ENCODE data around the gene C22orf15. TPM values are rescaled to one million over a fixed set of nuclear protein-coding genes. Genes with fewer than 3 reads are reported as not detected.
A peak's percentile ranks its signal among the peaks of the same experiment; 100 is the strongest.
"Not testable (repeated sequence)": the region's sequence is repeated elsewhere in the genome, so short reads cannot be mapped to it uniquely, and the experiment has no call there.

C22orf15 gene
- total RNA-seq, 2 donors from 2014 or later: not detected

DNA sequence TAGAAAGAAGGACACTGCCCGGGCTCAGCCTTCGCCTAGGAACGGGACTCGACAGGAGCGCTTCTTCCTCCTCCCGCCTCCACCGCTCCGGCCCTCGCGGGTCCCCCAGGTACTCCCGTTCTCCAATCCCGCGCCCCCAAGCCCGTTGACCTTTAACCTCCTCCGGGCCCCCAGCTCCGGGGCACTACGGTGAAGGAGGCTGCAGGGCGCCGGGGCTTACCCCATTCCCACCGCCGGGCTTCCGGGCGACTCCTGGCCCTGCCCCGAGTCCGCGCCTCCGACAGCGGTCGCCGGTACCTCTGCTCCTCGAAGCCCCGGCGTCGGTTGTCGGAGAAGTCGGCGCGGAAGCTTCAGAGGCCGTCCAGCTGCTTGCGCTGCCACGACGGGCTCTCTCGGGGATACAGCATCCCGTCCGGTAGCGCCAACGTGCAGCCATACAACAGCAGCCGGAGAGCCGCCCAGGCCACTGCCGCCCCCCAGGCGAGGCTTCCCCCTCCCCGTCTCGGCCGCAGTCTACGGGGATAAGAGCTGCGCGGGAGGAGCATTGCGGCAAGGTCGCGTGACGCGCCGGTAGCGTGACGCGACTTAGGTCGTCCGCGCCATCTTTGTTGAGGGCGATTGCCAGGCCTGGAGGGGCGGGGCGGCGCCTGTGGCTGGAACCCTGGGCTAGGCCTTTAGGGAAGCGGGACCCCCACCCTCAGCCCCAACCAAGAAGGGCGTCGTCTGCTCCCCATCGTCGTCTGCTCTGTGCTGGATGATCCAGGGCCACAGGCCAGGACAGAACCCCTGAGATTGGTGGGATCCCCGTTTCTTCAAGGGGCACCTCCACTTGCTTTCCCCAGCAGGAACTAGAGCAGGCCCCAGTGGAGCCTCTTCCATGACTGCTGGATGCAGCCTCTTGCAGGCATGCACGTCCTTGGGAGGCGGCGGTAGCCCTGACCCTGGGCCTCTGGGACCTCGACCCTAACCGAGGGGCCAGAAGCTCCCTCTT is 45.7 kb upstream of the C22orf15 start:
- Histone ChIP-seq H3K4me3 (peak overlapping the region; percentile 91), H3K27ac (peak overlapping the region; percentile 38 to 52), H3K36me3 (peaks cover 12% of the 10 kb centered on the region), H3K27me3 (replicated peaks; ENCODE audit: insufficient read depth) (no peaks in the 10 kb centered on the region), H3K4me1 (ENCODE audit: control insufficient read depth in 1 of 2, low read depth in 2 of 2) (peaks cover 6 to 11% of the 10 kb centered on the region in 2 donors), H3K9me3 (no peaks in the 10 kb centered on the region)
- peak; percentile 75 for ATAC-seq (ENCODE audit: insufficient number of reproducible peaks, low FRiP score, low read depth)
- peak; percentile 25 for DNase-seq (ENCODE audit: low spot score)
- TF ChIP-seq, protein P1, sequence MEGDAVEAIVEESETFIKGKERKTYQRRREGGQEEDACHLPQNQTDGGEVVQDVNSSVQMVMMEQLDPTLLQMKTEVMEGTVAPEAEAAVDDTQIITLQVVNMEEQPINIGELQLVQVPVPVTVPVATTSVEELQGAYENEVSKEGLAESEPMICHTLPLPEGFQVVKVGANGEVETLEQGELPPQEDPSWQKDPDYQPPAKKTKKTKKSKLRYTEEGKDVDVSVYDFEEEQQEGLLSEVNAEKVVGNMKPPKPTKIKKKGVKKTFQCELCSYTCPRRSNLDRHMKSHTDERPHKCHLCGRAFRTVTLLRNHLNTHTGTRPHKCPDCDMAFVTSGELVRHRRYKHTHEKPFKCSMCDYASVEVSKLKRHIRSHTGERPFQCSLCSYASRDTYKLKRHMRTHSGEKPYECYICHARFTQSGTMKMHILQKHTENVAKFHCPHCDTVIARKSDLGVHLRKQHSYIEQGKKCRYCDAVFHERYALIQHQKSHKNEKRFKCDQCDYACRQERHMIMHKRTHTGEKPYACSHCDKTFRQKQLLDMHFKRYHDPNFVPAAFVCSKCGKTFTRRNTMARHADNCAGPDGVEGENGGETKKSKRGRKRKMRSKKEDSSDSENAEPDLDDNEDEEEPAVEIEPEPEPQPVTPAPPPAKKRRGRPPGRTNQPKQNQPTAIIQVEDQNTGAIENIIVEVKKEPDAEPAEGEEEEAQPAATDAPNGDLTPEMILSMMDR (IDR thresholded peaks at IDR 0.05): no peak

DNA sequence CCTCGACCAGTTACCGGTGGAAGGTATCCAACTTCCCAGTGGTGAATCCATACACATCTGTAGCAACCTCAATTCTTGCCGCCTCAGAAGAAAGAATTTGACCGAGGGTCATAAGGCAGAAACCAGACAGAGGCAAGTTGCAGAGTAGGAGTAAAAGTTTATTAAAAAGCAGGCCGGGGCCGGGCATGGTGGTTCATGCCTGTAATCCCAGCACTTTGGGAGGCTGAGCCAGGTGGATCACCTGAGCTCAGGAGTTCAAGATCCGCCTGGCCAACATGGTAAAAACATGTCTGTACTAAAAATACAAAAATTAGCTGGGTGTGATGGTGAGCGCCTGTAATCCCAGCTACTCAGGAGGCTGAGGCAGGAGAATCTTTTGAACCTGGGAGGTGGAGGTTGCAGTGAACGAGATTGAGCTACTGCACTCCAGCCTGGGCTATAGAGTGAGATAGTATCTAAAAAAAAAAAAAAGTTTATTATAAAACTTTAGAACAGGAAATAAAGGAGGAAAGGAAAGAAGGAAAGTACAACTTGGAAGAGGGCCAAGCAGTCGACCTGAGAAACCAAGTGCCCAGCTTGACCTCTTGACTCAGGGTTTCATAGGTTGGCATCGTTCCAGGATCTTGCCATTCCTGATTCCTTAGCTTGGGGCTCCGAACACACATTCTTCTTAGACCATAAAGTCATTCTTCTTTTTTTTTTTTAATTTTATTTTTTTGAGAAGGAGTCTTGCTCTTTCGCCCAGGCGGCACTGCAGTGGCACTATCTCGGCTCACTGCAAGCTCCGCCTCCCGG is 44.2 kb upstream of the C22orf15 start:
- Histone ChIP-seq H3K36me3 (peaks cover 8% of the 10 kb centered on the region), H3K27me3 (replicated peaks; ENCODE audit: insufficient read depth) (no peaks in the 10 kb centered on the region), H3K4me1 (ENCODE audit: control insufficient read depth in 1 of 2, low read depth in 2 of 2) (peaks cover 6 to 11% of the 10 kb centered on the region in 2 donors), H3K9me3 (no peaks in the 10 kb centered on the region), H3K27ac (no peak overlapping the region), H3K4me3 (no peak overlapping the region)
- DNase-seq (ENCODE audit: low spot score) (no peak), ATAC-seq (ENCODE audit: insufficient number of reproducible peaks, low FRiP score, low read depth) (no peak)
- TF ChIP-seq, protein P1 (IDR thresholded peaks at IDR 0.05): no peak

DNA sequence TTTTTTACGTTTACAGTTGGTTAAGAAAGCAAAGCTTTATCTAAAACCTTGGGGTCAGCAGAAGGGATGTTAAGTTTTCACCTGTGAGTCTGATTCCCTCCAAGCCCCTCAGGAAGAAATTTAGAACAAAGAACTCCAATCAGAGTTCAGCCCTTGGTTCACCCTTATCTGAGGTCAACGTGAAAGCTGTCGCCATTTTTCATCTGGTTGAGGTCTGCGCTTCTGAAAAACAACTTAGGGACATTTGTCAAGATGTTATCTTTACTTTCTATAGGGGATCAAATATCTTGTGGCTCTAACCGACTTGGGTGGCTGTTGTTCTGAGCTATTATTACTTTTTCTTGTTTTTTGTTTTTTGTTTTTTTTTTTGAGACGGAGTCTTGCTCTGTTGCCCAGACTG is 41.9 kb upstream of the C22orf15 start:
- Histone ChIP-seq H3K9me3 (no peaks in the 10 kb centered on the region), H3K27ac (no peak overlapping the region), H3K27me3 (replicated peaks; ENCODE audit: insufficient read depth) (no peaks in the 10 kb centered on the region), H3K36me3 (no peaks in the 10 kb centered on the region), H3K4me1 (ENCODE audit: control insufficient read depth in 1 of 2, low read depth in 2 of 2) (peaks cover 6 to 9% of the 10 kb centered on the region in 2 donors), H3K4me3 (no peak overlapping the region)
- DNase-seq (ENCODE audit: low spot score): no peak
- ATAC-seq (ENCODE audit: insufficient number of reproducible peaks, low FRiP score, low read depth): no peak
- TF ChIP-seq, protein P1 (IDR thresholded peaks at IDR 0.05): no peak

DNA sequence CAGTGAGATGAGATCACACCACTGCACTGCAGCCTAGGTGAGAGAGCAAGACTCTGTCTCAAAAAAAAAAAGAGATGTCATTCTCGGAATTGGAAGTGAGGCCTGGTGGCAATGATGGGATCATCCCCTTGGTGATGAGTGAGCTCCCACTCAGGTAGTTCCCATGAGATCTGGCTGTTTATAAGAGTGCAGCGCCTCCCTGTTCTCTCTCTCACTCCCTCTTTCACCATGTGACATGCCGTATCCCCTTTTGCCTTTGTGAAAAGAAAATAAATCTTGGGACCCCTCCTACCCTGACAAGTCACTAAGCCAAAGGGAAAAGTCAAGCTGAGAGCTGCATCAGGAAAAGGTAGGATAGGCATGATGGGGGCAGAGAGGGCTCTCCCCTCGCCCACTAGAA is 40.6 kb upstream of the C22orf15 start:
- ATAC-seq (ENCODE audit: insufficient number of reproducible peaks, low FRiP score, low read depth) (no peak), DNase-seq (ENCODE audit: low spot score) (no peak)
- Histone ChIP-seq H3K27ac (no peak overlapping the region), H3K36me3 (no peaks in the 10 kb centered on the region), H3K4me1 (ENCODE audit: control insufficient read depth in 1 of 2, low read depth in 2 of 2) (no peaks in the 10 kb centered on the region), H3K27me3 (replicated peaks; ENCODE audit: insufficient read depth) (no peaks in the 10 kb centered on the region), H3K9me3 (no peaks in the 10 kb centered on the region), H3K4me3 (no peak overlapping the region)
- TF ChIP-seq, protein P1 (IDR thresholded peaks at IDR 0.05): no peak

DNA sequence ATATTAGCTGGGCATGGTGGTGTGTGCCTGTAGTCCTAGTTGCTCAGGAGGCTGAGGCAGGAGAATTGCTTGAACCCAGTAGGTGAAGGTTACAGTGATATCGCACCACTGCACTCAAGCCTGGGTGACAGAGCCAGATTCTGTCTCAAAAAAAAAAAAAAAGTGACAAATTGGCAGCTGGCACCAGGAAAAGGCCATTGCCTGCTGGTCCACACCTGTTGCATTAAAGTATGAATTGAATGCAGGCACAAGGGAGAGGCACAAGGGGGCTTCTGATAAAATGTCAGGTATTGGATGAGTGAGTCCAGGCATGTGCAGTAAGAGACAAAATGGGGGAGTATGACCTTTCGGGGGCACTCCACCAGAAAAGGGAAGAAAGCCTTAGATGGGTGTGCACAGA is 40.1 kb upstream of the C22orf15 start:
- Histone ChIP-seq H3K27me3 (replicated peaks; ENCODE audit: insufficient read depth) (no peaks in the 10 kb centered on the region), H3K4me3 (no peak overlapping the region), H3K27ac (no peak overlapping the region), H3K36me3 (no peaks in the 10 kb centered on the region), H3K9me3 (no peaks in the 10 kb centered on the region), H3K4me1 (ENCODE audit: control insufficient read depth in 1 of 2, low read depth in 2 of 2) (no peaks in the 10 kb centered on the region)
- ATAC-seq (ENCODE audit: insufficient number of reproducible peaks, low FRiP score, low read depth): no peak
- no peak for DNase-seq (ENCODE audit: low spot score)
- TF ChIP-seq, protein P1 (IDR thresholded peaks at IDR 0.05): no peak

DNA sequence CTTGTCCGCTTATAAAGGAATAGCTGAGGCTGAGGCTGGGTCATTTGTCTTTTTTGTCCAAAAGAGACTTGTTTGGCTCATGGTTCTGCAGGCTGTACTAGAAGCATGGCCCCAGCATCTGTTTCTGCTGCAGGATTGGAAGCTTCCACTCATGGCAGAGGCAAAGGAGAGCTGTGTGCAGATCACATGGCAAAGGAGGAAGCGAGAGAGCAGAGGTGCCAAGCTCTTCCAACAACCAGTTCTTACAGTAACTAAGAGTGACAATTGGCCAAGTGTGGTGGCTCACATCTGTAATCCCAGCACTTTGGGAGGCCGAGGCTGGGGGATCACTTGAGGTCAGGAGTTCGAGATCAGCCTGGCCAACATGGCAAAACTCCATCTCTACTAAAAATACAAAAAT is 34.7 kb upstream of the C22orf15 start:
- not testable (repeated sequence) for DNase-seq (ENCODE audit: low spot score); H3K4me3 ChIP-seq; H3K27me3 ChIP-seq (replicated peaks; ENCODE audit: insufficient read depth); H3K27ac ChIP-seq; H3K9me3 ChIP-seq; H3K36me3 ChIP-seq; H3K4me1 ChIP-seq (ENCODE audit: control insufficient read depth in 1 of 2, low read depth in 2 of 2); ATAC-seq (ENCODE audit: insufficient number of reproducible peaks, low FRiP score, low read depth)
